ENCODE measurements around the gene PIGA. TPM values are rescaled to one million over a fixed set of nuclear protein-coding genes. Genes with fewer than 3 reads are reported as not detected.

PIGA gene
- total RNA-seq, 1 experiment from 2014 or later: 12.2 TPM

Other genes with a start within 250 kb of the PIGA start
- gene ASB9, start 65.4 kb downstream of the PIGA start, total RNA-seq (2014; rRNA removed; shearing (Covaris generic)): 1.4 and 3.4 TPM in 2 replicates
- not detected in 2 replicates for gene ASB11, start 19.9 kb downstream of the PIGA start, total RNA-seq (2014; rRNA removed; shearing (Covaris generic))
- gene VEGFD, start 48.9 kb upstream of the PIGA start, total RNA-seq (2014; rRNA removed; shearing (Covaris generic)): not detected in 2 replicates
- 49.0 and 49.6 TPM in 2 replicates for gene PIR, start 157.8 kb upstream of the PIGA start, total RNA-seq (2014; rRNA removed; shearing (Covaris generic))
- gene BMX, start 165.3 kb upstream of the PIGA start, total RNA-seq (2014; rRNA removed; shearing (Covaris generic)): not detected in 2 replicates

Measured in SJSA1 (cell line).